ENCODE data around the gene TNFRSF13B. TPM values are rescaled to one million over a fixed set of nuclear protein-coding genes. Genes with fewer than 3 reads are reported as not detected.

TNFRSF13B gene
- total RNA-seq, 1 experiment from 2014 or later = 0.28 TPM

GRCh38 chr17:16994631-16995030 is 22.7 kb upstream of the TNFRSF13B start:
- Histone ChIP-seq H3K9ac (ENCODE audit: extremely low read depth, insufficient read length, low read length) (no peak overlapping the region), H3K23me2 (ENCODE audit: insufficient read length, low read depth, low read length, poor library complexity, severe bottlenecking) (no peaks in the 10 kb centered on the region), H2BK15ac (ENCODE audit: low read depth, low read length) (no peak overlapping the region), H2BK5ac (ENCODE audit: insufficient read length, low read length) (no peak overlapping the region), H2BK20ac (ENCODE audit: low read depth, low read length, poor library complexity, severe bottlenecking) (no peak overlapping the region), H3K27me3 (ENCODE audit: insufficient read depth, low read length) (no peaks in the 10 kb centered on the region), H3K79me1 (ENCODE audit: insufficient read depth, low read depth, low read length, poor library complexity, severe bottlenecking) (no peaks in the 10 kb centered on the region), H3K14ac (ENCODE audit: insufficient read depth, low read length) (no peak overlapping the region), H3K23ac (ENCODE audit: insufficient read length, low read depth, low read length) (no peak overlapping the region), H3K79me2 (ENCODE audit: insufficient read depth, low read length) (no peaks in the 10 kb centered on the region), H2AFZ (ENCODE audit: low read length) (no peak overlapping the region), H3K18ac (ENCODE audit: insufficient read length, low read depth, low read length) (no peak overlapping the region), H2BK120ac (ENCODE audit: low read depth, low read length, poor library complexity, severe bottlenecking) (no peak overlapping the region), H4K8ac (replicated peaks; ENCODE audit: insufficient read length, low read depth, low read length) (no peak overlapping the region), H2BK12ac (ENCODE audit: insufficient read length, low read depth, low read length) (no peak overlapping the region), H3K9me3 (ENCODE audit: control insufficient read depth, low read depth, low read length) (no peaks in the 10 kb centered on the region), H3K27ac (ENCODE audit: insufficient read length, low read depth, low read length) (no peak overlapping the region), H2AK5ac (ENCODE audit: insufficient read length, low read length) (no peak overlapping the region), H4K5ac (ENCODE audit: insufficient read length, low read depth, low read length) (no peak overlapping the region), H3K4me2 (ENCODE audit: insufficient read depth, insufficient read length, low read length) (no peak overlapping the region), H4K20me1 (ENCODE audit: control insufficient read depth, insufficient read depth, insufficient read length) (no peaks in the 10 kb centered on the region), H3K4me1 (ENCODE audit: insufficient read depth, low read length) (no peaks in the 10 kb centered on the region), H3K4ac (ENCODE audit: low read depth, low read length) (no peak overlapping the region), H3T11ph (ENCODE audit: low read length) (no peak overlapping the region), H4K91ac (ENCODE audit: insufficient read length, low read depth, low read length) (no peak overlapping the region), H3K56ac (ENCODE audit: insufficient read length, low read depth, low read length) (no peak overlapping the region)
- Mint-ChIP-seq H3K4me3 (no peak overlapping the region; a peak in 1 of 5 replicates), H3K27me3 (ENCODE audit: low read depth) (no peaks in the 10 kb centered on the region), H3K9me3 (peaks cover 0 to 2% of the 10 kb centered on the region in 2 experiments; a peak in 2 of 5 replicates), H3K4me1 (peaks cover 0 to 2% of the 10 kb centered on the region in 2 experiments; a peak in 2 of 4 replicates), H3K36me3 (ENCODE audit: insufficient read depth in 1 of 3, low read depth in 3 of 3) (peaks cover 0 to 1% (median 0%) of the 10 kb centered on the region in 3 experiments; a peak in 1 of 7 replicates), H3K27ac (no peak overlapping the region)
- no peak for TF ChIP-seq CTCF (conservative IDR thresholded peaks at IDR 0.05)
- no peak for DNase-seq
- no CpG with 5 or more reads among the region's 2 CpGs for WGBS (ENCODE audit: extremely low coverage, insufficient read length, low lambda C conversion rate)

All from H9 (cell line).